Measurements from ENCODE around the gene C19orf12. TPM values are rescaled to one million over a fixed set of nuclear protein-coding genes. Genes with fewer than 3 reads are reported as not detected.
"Not testable (repeated sequence)": the region's sequence is repeated elsewhere in the genome, so short reads cannot be mapped to it uniquely, and the experiment has no call there.

C19orf12 gene
- total RNA-seq, 2 donors from 2014 or later, result 34.5 to 39.1 TPM

DNA sequence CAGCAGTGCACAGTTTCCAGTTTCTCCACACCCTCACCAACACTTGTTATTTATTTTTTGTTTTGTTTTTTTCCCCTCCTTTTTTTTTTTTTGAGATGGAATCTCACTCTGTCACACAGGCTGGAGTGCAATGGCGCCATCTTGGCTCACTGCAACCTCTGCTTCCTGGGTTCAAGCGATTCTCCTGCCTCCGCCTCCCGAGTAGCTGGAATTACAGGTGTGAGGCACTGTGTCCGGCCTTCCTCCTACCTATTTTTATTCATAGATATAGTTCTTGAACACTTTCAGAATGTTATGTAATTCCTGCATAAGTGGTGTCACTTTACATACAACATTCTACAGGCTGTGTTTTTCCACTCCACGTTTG is 44.1 kb downstream of the C19orf12 start:
- peak overlapping the region; percentile 95 for H3K27ac Mint-ChIP-seq
- H3K4me1 Mint-ChIP-seq, result peaks cover 47% of the 10 kb centered on the region
- not testable (repeated sequence) for H3K9me3 Mint-ChIP-seq; ATAC-seq (replicated peaks); H3K27me3 Mint-ChIP-seq
- peak overlapping the region; percentile 82 for H3K4me3 Mint-ChIP-seq
- peaks cover 97% of the 10 kb centered on the region for H3K36me3 Mint-ChIP-seq (ENCODE audit: low read depth)

DNA sequence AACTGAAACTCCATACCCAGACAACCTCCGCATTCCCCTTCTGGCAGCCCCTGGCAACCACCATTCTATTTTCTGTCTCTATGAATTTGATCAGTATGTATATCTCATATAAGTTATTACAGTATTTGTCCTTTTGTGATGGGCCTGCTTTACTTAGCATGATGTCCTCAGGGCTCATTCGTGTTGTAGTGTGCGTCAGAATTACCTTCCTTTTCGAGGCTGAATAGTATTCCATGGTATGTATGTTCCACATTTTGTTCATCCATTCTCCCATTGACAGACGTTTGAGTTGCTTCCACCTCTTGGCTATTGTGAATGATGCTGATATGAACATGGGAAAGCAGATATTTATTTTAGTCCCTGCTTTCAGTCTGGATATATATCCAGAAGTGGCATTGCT is 44.8 kb downstream of the C19orf12 start:
- ATAC-seq (replicated peaks), result no peak
- H3K4me3 Mint-ChIP-seq, result peak overlapping the region; percentile 82
- H3K36me3 Mint-ChIP-seq (ENCODE audit: low read depth), result peaks cover 95% of the 10 kb centered on the region
- no peaks in the 10 kb centered on the region for H3K9me3 Mint-ChIP-seq
- peak overlapping the region; percentile 95 for H3K27ac Mint-ChIP-seq
- H3K4me1 Mint-ChIP-seq, result peaks cover 47% of the 10 kb centered on the region
- H3K27me3 Mint-ChIP-seq, result no peaks in the 10 kb centered on the region

GRCh38 chr19:29668746-29669609 is 46.1 kb downstream of the C19orf12 start:
- Mint-ChIP-seq H3K4me1 (peaks cover 51% of the 10 kb centered on the region), H3K27ac (peak overlapping the region; percentile 95), H3K4me3 (peak overlapping the region; percentile 82), H3K36me3 (ENCODE audit: low read depth) (peaks cover 85% of the 10 kb centered on the region), H3K9me3 (no peaks in the 10 kb centered on the region), H3K27me3 (no peaks in the 10 kb centered on the region)
- ATAC-seq (replicated peaks), result no peak

GRCh38 chr19:29667901-29668341 is 47.1 kb downstream of the C19orf12 start:
- ATAC-seq (replicated peaks), result peak; percentile 25
- peaks cover 43% of the 10 kb centered on the region for H3K4me1 Mint-ChIP-seq
- H3K9me3 Mint-ChIP-seq, result no peaks in the 10 kb centered on the region
- peak overlapping the region; percentile 95 for H3K27ac Mint-ChIP-seq
- H3K36me3 Mint-ChIP-seq (ENCODE audit: low read depth), result peaks cover 74% of the 10 kb centered on the region
- no peaks in the 10 kb centered on the region for H3K27me3 Mint-ChIP-seq
- H3K4me3 Mint-ChIP-seq, result peak overlapping the region; percentile 82

DNA sequence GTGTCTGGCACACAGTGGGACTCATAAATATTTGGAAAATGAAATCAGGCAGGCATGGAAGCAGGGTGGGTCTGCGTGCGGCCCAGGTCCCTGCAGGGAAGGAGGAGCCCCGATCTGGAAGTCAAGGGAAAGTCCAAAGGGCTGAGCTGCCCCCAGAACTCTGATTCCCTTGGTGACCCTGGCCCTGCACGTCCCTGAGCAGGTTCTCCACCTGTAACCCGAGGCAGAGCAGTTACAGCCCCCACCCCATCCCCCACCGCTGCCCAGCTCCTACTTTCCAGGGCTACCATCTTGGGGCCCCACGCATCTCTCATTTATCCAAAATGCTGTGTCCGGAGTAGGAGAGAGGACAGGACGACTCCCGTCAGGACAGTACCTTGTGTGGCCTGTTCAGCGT is 47.7 kb downstream of the C19orf12 start:
- Mint-ChIP-seq H3K27ac (peak overlapping the region; percentile 95), H3K9me3 (no peaks in the 10 kb centered on the region), H3K27me3 (no peaks in the 10 kb centered on the region), H3K36me3 (ENCODE audit: low read depth) (peaks cover 69% of the 10 kb centered on the region), H3K4me3 (peak overlapping the region; percentile 82), H3K4me1 (peaks cover 42% of the 10 kb centered on the region)
- ATAC-seq (replicated peaks), result no peak

DNA sequence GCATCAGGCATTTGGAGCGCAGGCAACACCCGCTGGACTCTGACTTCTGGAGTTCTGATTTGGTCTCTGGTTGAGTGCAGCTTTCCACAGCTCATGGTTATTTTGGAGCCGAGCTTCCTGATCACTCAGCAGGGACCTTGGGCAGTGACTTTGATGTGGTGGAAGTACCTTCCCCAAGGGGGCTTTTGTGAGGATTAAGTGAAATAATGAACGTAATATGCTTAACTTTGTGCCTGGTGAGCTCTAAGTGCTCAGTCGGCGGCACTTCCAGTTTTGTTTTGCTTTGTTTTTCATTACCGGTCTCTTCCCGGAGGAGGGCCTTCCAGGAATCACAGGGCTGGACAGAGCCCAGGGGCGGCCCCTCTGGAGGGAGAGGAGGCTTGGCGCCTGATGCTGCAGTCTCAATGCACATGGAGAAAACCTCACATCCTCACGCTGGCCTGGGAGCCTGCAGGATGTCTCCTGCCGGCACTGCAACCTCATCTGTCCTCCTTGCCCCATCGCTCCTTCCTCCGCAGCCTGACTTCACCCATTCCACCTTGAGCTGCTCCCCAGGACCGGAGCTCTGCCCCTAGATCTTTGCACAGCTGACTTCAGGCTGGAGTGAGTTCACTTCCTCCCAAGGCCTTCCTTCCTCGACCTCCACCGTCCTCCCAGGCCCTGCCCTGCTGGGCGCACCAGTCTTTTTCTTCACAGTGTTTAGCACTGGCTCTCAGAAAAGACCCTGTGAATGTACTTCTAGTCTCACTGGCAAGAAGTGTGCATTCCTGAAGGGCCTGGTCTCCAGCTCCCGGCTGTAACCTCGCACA is 48.3 kb downstream of the C19orf12 start:
- peak overlapping the region; percentile 95 for H3K27ac Mint-ChIP-seq
- H3K4me3 Mint-ChIP-seq, result peak overlapping the region; percentile 82
- H3K9me3 Mint-ChIP-seq, result no peaks in the 10 kb centered on the region
- no peaks in the 10 kb centered on the region for H3K27me3 Mint-ChIP-seq
- H3K4me1 Mint-ChIP-seq, result peaks cover 39% of the 10 kb centered on the region
- peak; percentile 8 for ATAC-seq (replicated peaks)
- peaks cover 63% of the 10 kb centered on the region for H3K36me3 Mint-ChIP-seq (ENCODE audit: low read depth)

GRCh38 chr19:29665826-29666577 is 49.1 kb downstream of the C19orf12 start:
- Mint-ChIP-seq H3K27ac (peak overlapping the region; percentile 95), H3K4me1 (peaks cover 31% of the 10 kb centered on the region), H3K27me3 (no peaks in the 10 kb centered on the region), H3K4me3 (peak overlapping the region; percentile 82), H3K36me3 (ENCODE audit: low read depth) (peaks cover 55% of the 10 kb centered on the region), H3K9me3 (no peaks in the 10 kb centered on the region)
- ATAC-seq (replicated peaks), result peak; percentile 6

DNA sequence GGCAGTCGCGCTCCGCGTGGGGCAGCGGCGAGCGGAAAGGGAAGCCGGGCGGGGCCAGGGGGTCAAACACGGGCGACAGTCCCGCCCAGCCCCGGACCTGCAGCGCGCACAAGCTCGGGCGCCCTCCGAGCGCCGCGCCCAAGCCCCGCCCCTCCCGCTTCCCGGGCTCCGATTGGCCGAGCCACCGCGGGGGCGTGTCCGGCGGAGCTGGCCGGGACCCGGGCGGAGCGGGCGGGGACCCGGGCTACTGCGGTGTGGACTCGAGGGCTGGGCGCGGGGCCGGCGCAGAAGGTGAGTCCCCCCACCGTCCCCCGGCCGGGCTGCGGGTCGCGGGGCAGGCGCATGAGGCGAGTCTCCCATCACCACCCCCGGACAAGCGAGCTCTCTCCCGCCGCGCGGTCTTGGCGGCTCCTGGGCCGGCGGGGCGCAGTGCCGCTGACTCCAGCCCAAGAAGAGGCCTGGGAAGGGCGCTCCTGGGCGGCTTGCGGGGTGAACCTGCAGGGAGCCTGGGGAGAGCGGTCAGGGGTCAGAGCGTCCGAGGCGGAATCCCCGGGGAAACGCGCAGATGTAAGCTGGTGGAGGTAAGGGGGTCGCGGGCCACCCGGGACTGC is 49.7 kb downstream of the C19orf12 start, which contains the start of gene PLEKHF1:
PLEKHF1 (plus strand) TSS at position 247 of the 611 bp plus-strand sequence. CDS start 8,379 bp downstream, outside the sequence.
- Mint-ChIP-seq H3K4me3 (peak within 1 kb of the TSS; percentile 82), H3K9me3 (no peaks in the 10 kb centered on the region), H3K4me1 (peaks cover 28% of the 10 kb centered on the region), H3K36me3 (ENCODE audit: low read depth) (peaks cover 48% of the 10 kb centered on the region), H3K27me3 (no peaks in the 10 kb centered on the region), H3K27ac (peak within 1 kb of the TSS; percentile 95)
- peak; percentile 85 for ATAC-seq (replicated peaks)

DNA sequence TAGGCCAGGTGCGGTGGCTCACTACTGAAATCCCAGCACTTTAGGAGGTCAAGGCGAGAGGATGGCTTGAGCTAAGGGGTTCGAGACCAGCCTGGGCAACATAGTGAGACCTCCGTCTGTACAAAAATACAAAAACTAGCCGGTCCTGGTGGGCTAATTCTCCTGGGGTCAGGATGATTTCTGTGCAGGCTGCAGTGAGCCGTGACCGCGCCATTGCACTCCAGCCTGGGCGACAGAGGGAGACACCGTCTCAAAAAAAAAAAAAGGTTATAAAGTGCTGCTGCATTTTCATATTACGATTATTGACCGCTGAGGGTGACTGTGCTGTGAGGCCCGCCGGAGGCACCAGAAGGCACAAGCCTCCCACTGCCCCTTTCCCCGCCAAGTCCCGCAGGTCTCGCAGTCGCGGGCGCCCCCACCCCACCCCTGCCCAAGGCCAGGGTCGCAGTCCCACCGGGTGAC is 50.3 kb downstream of the C19orf12 start:
- Mint-ChIP-seq H3K9me3 (no peaks in the 10 kb centered on the region), H3K4me1 (peaks cover 23% of the 10 kb centered on the region), H3K27ac (no peak overlapping the region), H3K36me3 (ENCODE audit: low read depth) (peaks cover 43% of the 10 kb centered on the region), H3K4me3 (peak overlapping the region; percentile 82), H3K27me3 (no peaks in the 10 kb centered on the region)
- peak; percentile 28 for ATAC-seq (replicated peaks)

DNA sequence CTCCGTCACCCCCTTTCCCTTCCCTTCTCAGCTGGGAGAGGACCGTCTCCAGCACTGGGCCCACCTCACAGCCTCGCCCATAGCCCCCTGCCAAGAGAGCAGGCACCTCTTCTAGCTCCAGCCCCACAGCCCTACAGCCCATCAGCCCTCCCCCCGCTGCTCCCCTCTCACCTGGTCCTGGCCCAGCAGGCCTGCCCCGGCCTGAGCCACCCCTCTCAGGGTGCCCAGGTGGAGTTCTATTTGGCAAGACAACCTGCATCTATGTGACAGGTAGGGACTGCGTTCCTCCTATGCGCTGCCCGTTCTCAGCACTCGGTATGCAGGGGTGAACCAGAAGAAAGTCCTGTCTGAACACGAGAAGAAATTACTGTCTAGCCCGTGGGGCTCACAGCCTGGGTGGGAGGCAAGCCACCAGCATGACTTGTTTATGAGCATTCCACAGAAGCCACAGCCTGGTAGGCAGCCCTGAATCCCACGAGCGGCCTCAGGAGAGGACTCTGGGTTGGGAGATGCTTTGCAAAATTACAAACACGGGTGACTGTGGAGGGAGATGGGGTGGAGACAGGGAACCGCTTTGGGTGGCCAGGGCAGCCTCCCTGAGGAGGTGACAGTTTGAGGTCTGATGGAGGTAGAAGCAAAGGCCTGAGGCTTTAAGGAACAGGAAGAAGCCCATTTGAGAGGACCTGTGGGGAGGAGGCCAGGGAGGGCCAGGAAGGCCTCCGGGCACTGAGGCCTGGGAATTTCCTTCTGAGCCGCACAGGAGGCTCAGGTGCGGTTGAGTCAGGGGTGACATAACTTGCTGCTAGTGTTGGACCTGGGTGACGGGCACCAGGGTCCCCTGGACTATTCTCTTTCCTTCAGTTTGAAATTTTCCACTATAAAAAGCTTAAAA is 51.0 kb downstream of the C19orf12 start:
- peaks cover 36% of the 10 kb centered on the region for H3K36me3 Mint-ChIP-seq (ENCODE audit: low read depth)
- no peak overlapping the region for H3K27ac Mint-ChIP-seq
- H3K9me3 Mint-ChIP-seq, result no peaks in the 10 kb centered on the region

GRCh38 chr19:29662604-29663404 is 52.3 kb downstream of the C19orf12 start:
- Mint-ChIP-seq H3K36me3 (ENCODE audit: low read depth) (peaks cover 23% of the 10 kb centered on the region), H3K9me3 (no peaks in the 10 kb centered on the region), H3K4me1 (peaks cover 17% of the 10 kb centered on the region), H3K27ac (peak overlapping the region; percentile 60), H3K27me3 (no peaks in the 10 kb centered on the region), H3K4me3 (peak overlapping the region; percentile 37)
- ATAC-seq (replicated peaks), result peak; percentile 27

More for the DNA sequence above, 51.0 kb downstream of the C19orf12 start:
- ATAC-seq (replicated peaks), result no peak
- no peaks in the 10 kb centered on the region for H3K27me3 Mint-ChIP-seq
- peaks cover 17% of the 10 kb centered on the region for H3K4me1 Mint-ChIP-seq
- H3K4me3 Mint-ChIP-seq, result peak overlapping the region; percentile 82

- Mint-ChIP-seq H3K36me3 (ENCODE audit: low read depth) (peaks cover 18% of the 10 kb centered on the region), H3K27me3 (no peaks in the 10 kb centered on the region), H3K27ac (peak overlapping the region; percentile 60), H3K9me3 (no peaks in the 10 kb centered on the region), H3K4me3 (peak overlapping the region; percentile 37), H3K4me1 (peaks cover 11% of the 10 kb centered on the region)
- no peak for ATAC-seq (replicated peaks)
Observed at GRCh38 chr19:29662278-29662603, 52.8 kb downstream of the C19orf12 start.

Measured in activated T-helper 17 cell treated with anti-CD3 and anti-CD28 coated beads, Interleukin-2, amount 50 U/mL, for 72 hours (primary cell).